CD4-positive, alpha-beta T cell (primary cell): ENCODE data around the gene MRPL33. TPM values are rescaled to one million over a fixed set of nuclear protein-coding genes. Genes with fewer than 3 reads are reported as not detected.
"Not testable (repeated sequence)": the region's sequence is repeated elsewhere in the genome, so short reads cannot be mapped to it uniquely, and the experiment has no call there.

Experiments used
- ATAC-seq: fragments of 200-7000 bp; cut with Tn5 transposase; one replicate; pipeline ENCODE4 v1.10.0; 2022; ENCODE audit warnings: mild to moderate bottlenecking; ENCODE audit not compliant: poor library complexity
- CTCF ChIA-PET: fragments of 350-600 bp; sonication (Branson Sonifier 250); formaldehyde crosslinking; loops from one replicate; lab custom pipeline; 2021; ENCODE audit warnings: antibody characterized with exemption, inconsistent platforms; lab: Charles Lee
- POLR2A ChIA-PET: fragments of 350-600 bp; sonication (Branson Sonifier 250); formaldehyde crosslinking; loops from one replicate; lab custom pipeline; 2021; ENCODE audit warnings: antibody characterized with exemption, inconsistent platforms; lab: Charles Lee
- DNase-seq, 14 experiments: peaks; one replicate each; pipeline ENCODE4 v3.0.0-alpha.2; 2013 to 2020; ENCODE audit warnings: mixed read lengths in 2 of 14
- H3K27ac ChIP-seq, 2 donors: one replicate each; pipeline versions ENCODE4 v1.5.1 to v1.7.0; 2013; ENCODE audit warnings: low read length in 2 of 2, low read depth in 1 of 2, mild to moderate bottlenecking in 1 of 2
- H3K27me3 ChIP-seq, 2 experiments: 1 replicate in 1 of 2; 2 replicates in 1 of 2; pipeline versions ENCODE4 v1.6.1 to v1.7.0; 2013; ENCODE audit warnings: low read length in 2 of 2, control low read depth in 1 of 2, mild to moderate bottlenecking in 1 of 2, moderate library complexity in 1 of 2; ENCODE audit not compliant: insufficient read depth in 2 of 2, control insufficient read depth in 1 of 2
- H3K36me3 ChIP-seq: one replicate; pipeline ENCODE4 v1.6.1; 2013; ENCODE audit warnings: low read length, control low read depth; ENCODE audit not compliant: insufficient read depth
- H3K4me1 ChIP-seq: one replicate; pipeline ENCODE4 v1.6.1; 2013; ENCODE audit warnings: low read length, control low read depth; ENCODE audit not compliant: insufficient read depth
- H3K4me3 ChIP-seq: one replicate; pipeline ENCODE4 v1.5.1; 2013; ENCODE audit warnings: mild to moderate bottlenecking, low read length, moderate library complexity
- H3K9me3 ChIP-seq, 2 experiments: 1 replicate in 1 of 2; 2 replicates in 1 of 2; pipeline versions ENCODE4 v1.6.1 to v1.7.0; 2013; ENCODE audit warnings: low read length in 2 of 2, mild to moderate bottlenecking in 2 of 2, control low read depth in 1 of 2, moderate library complexity in 1 of 2; ENCODE audit not compliant: control insufficient read depth in 1 of 2, insufficient read depth in 1 of 2
- H3K27ac Mint-ChIP-seq: one replicate; pipeline ENCODE4 v1.8.0; 2020; ENCODE audit warnings: mixed read lengths
- H3K27me3 Mint-ChIP-seq: one replicate; pipeline ENCODE4 v1.8.0; 2021; ENCODE audit warnings: mixed read lengths
- H3K36me3 Mint-ChIP-seq: one replicate; pipeline ENCODE4 v1.8.0; 2021; ENCODE audit warnings: low read depth, mixed read lengths
- H3K4me1 Mint-ChIP-seq: one replicate; pipeline ENCODE4 v1.8.0; 2021; ENCODE audit warnings: low read depth, mixed read lengths
- H3K4me3 Mint-ChIP-seq: one replicate; pipeline ENCODE4 v1.8.0; 2020; ENCODE audit warnings: mild to moderate bottlenecking, mixed read lengths
- H3K9me3 Mint-ChIP-seq: one replicate; pipeline ENCODE4 v1.8.0; 2020; ENCODE audit warnings: mixed read lengths
- intact Hi-C, 2 experiments: fragments of 100-400 bp; cut with DNase I in 1 of 2; cut with micrococcal nuclease in 1 of 2; formaldehyde crosslinking; loops; one replicate each; pipeline versions ENCODE4 v1.15.1 to v1.9.0; 2023 to 2025; cut with DNase I, micrococcal nuclease
- total RNA-seq, 174 experiments: library from RNA in 2 of 174; stranded (reverse) in 2 of 174; gene quantifications; one replicate each; pipeline ENCODE4 v1.2.3 and lab custom pipeline; 2021 to 2026
- TF ChIP-seq, protein P1 (sequence below): fragments of 200-600 bp; IDR thresholded peaks from one replicate; pipeline ENCODE4 v1.8.0; 2022; ENCODE audit warnings: antibody characterized with exemption, mild to moderate bottlenecking

MRPL33 gene
- total RNA-seq, 2 experiments from 2014 or later, result 33.1 to 37.2 TPM

DNA sequence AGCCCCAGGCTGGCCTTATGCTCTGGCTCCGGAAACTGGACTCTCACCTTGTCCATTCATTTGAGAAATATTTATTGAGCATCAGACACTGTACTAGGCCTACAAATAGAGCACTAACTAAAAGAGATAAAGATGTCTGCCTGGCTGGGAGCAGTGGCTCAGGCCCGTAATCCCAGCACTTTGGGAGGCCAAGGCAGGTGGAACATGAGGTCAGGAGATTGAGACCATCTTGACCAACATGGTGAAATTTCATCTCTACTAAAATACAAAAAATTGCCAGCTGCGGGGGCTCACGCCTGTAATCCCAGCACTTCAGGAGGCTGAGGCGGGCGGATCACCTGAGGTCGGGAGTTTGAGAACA, 7.6 kb upstream of the MRPL33 start:
- intact Hi-C loops, result loop anchor here in 1 of 2 experiments (5.0 kb wide), 1 partner anchor 633 kb away; no protein-coding TSS in a partner anchor
- no peaks in the 10 kb centered on the region for H3K9me3 ChIP-seq
- TF ChIP-seq, protein P1, sequence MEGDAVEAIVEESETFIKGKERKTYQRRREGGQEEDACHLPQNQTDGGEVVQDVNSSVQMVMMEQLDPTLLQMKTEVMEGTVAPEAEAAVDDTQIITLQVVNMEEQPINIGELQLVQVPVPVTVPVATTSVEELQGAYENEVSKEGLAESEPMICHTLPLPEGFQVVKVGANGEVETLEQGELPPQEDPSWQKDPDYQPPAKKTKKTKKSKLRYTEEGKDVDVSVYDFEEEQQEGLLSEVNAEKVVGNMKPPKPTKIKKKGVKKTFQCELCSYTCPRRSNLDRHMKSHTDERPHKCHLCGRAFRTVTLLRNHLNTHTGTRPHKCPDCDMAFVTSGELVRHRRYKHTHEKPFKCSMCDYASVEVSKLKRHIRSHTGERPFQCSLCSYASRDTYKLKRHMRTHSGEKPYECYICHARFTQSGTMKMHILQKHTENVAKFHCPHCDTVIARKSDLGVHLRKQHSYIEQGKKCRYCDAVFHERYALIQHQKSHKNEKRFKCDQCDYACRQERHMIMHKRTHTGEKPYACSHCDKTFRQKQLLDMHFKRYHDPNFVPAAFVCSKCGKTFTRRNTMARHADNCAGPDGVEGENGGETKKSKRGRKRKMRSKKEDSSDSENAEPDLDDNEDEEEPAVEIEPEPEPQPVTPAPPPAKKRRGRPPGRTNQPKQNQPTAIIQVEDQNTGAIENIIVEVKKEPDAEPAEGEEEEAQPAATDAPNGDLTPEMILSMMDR, result no peak
- ChIA-PET POLR2A (no interaction called here), CTCF (no interaction called here)
- peaks cover 8% of the 10 kb centered on the region for H3K4me1 ChIP-seq
- no peaks in the 10 kb centered on the region for H3K36me3 ChIP-seq
- no peak overlapping the region for H3K4me3 ChIP-seq
- no peaks in the 10 kb centered on the region for H3K36me3 Mint-ChIP-seq
- H3K27ac ChIP-seq, result no peak overlapping the region
- no peaks in the 10 kb centered on the region for H3K9me3 Mint-ChIP-seq
- no peak overlapping the region for H3K27ac Mint-ChIP-seq
- no peak for DNase-seq
- H3K27me3 Mint-ChIP-seq, result peaks cover 11% of the 10 kb centered on the region
- no peak overlapping the region for H3K4me3 Mint-ChIP-seq
- no peaks in the 10 kb centered on the region for H3K4me1 Mint-ChIP-seq
- H3K27me3 ChIP-seq, result no peaks in the 10 kb centered on the region
- ATAC-seq, result no peak

DNA sequence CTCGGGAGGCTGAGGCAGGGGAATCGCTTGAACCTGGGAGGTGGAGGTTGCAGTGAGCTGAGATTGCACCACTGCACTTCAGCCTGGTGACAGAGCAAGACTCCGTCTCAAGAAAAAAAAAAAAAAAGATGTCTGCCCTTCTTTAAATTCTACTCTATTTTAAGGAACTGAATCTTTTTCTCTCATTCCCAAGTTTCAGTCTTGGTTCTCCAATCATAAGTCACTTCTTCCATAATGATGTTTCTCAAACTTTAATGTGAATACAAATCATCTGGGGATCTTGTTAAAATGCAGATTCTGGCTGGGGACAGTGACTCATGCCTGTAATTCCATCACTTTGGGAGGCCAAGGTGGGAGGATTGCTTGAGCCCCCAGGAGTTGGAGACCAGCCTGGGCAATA, 7.0 kb upstream of the MRPL33 start:
- H3K4me3 ChIP-seq, H3K27ac ChIP-seq, DNase-seq, ATAC-seq, POLR2A ChIA-PET, H3K4me1 ChIP-seq, H3K4me3 Mint-ChIP-seq, H3K4me1 Mint-ChIP-seq, H3K27me3 ChIP-seq, CTCF ChIA-PET, H3K36me3 Mint-ChIP-seq, H3K36me3 ChIP-seq, H3K9me3 Mint-ChIP-seq, H3K9me3 ChIP-seq, H3K27ac Mint-ChIP-seq: not testable (repeated sequence)
- intact Hi-C loops, result loop anchor here in 1 of 2 experiments (5.0 kb wide), 1 partner anchor 633 kb away; no protein-coding TSS in a partner anchor
- H3K27me3 Mint-ChIP-seq, result peaks cover 11% of the 10 kb centered on the region

DNA sequence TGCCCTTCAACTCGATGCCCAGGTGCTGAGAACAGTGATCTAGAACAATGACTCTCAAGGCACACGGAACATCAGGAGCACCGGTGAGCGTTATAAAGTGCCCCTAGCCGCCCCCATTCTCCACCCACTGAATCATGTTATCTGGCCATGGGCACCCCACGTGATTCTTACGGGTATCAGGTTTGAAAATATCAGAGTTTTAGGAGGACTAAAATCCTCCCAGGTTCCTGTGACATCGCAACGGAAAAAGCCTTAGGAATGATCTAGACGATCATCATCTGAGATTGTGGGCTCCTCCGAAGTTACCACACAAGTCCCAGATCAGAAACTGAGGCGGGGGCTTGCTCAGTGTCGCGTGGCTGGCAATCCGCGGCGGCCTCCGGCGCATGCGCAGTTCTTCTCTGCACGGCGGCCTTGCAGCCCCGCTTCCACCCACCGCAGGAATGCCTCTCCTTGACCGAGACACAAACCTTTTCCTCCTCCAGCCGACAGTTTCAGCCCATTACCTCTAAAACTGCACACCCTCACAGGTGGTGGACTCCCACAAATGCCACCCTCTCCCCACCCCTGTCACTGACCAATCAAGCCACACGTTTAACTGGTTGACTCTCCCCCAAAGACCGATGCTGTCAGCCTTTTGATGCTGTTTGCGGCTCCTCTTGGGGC, 5.8 kb upstream of the MRPL33 start:
- intact Hi-C loops, result no loop called here
- DNase-seq (peak; percentile 14 to 72 (median 42)), ATAC-seq (no peak)
- POLR2A ChIA-PET, result interaction anchor here (0.6 kb wide), 1 partner anchor 1246 kb away, joined by 3 read pairs; no protein-coding TSS in a partner anchor
- Mint-ChIP-seq H3K9me3 (no peaks in the 10 kb centered on the region), H3K27me3 (peaks cover 11% of the 10 kb centered on the region), H3K4me1 (peaks cover 5% of the 10 kb centered on the region), H3K36me3 (peaks cover 4% of the 10 kb centered on the region), H3K27ac (peak overlapping the region; percentile 10), H3K4me3 (peak overlapping the region; percentile 62)
- Histone ChIP-seq H3K27ac (no peak overlapping the region), H3K4me3 (peak overlapping the region; percentile 43), H3K4me1 (peaks cover 8% of the 10 kb centered on the region), H3K9me3 (no peaks in the 10 kb centered on the region), H3K36me3 (no peaks in the 10 kb centered on the region), H3K27me3 (no peaks in the 10 kb centered on the region)
- TF ChIP-seq, protein P1, result no peak
- CTCF ChIA-PET, result interaction anchor here (0.5 kb wide), 1 partner anchor 10 kb away, joined by 4 read pairs; no protein-coding TSS in a partner anchor

DNA sequence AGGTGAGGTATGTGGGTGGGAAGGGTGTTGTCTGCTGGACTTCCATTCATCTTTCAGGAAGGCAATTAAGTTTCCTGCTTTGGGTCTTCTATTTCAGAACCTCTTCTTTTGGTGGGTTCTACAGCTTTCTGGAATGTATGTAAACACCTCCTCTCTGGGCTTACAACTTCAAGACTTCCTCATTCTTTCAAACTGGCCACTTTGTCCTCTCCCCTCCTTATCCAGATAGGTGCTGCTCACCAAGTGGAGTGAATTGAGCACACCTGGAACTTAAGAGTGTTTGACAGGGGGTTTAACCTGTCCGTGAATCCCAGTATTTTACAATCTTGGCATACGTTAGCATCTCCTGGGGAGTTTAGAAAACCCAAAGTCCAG, 5.2 kb upstream of the MRPL33 start:
- Histone ChIP-seq H3K4me3 (no peak overlapping the region), H3K9me3 (no peaks in the 10 kb centered on the region), H3K4me1 (peaks cover 13% of the 10 kb centered on the region), H3K36me3 (no peaks in the 10 kb centered on the region), H3K27me3 (no peaks in the 10 kb centered on the region), H3K27ac (no peak overlapping the region)
- peak overlapping the region; percentile 10 for H3K27ac Mint-ChIP-seq
- TF ChIP-seq, protein P1, result no peak
- H3K36me3 Mint-ChIP-seq, result peaks cover 9% of the 10 kb centered on the region
- ATAC-seq (no peak), DNase-seq (no peak)
- intact Hi-C loops, result no loop called here
- POLR2A ChIA-PET, result no interaction called here
- H3K4me3 Mint-ChIP-seq, result peak overlapping the region; percentile 62
- H3K4me1 Mint-ChIP-seq, result peaks cover 10% of the 10 kb centered on the region
- CTCF ChIA-PET, result no interaction called here
- peaks cover 11% of the 10 kb centered on the region for H3K27me3 Mint-ChIP-seq
- no peaks in the 10 kb centered on the region for H3K9me3 Mint-ChIP-seq
